Stimulated activated CD4-positive, alpha-beta T cell treated with anti-CD3 and anti-CD28 coated beads, Interleukin-4, amount 100 ng/mL, for 1 hour (primary cell): ENCODE results near the gene ELAC1.

Source experiments
- DNase-seq: peaks from one replicate; pipeline ENCODE4 v3.0.0-alpha.2; 2020

Gene ELAC1

DNA sequence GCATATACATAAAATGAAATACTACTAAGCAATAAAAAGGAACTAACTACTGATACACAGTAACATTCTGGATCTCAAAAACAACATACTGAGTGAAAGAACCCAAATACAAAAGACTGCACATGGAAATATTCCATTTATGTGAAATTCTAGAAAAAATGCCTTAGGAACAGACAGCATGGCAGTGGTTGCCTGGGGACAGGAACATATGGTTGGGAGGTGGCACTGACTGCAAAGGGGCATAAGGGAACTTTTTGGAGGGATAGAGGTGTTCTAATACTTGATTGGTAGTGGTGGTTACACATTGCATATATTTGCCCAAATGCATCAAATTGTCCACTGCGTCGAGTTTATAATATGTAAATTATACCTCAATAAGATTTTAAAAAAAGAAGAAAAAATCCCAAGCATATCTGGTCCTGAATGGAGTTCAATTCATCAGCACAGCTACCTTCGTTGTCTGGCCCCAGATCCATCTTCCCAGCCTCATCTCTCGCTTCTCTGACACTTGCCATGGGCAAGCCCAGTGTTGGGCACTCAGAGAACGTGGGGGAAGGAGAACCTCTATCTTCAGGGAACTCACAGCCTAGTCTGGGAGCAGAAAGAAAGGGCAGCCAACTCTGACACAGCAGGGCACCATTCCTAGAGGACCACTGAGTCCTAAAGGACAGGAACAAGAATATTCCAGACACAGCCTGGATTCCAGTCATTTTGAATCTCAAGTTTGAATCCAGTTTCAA lies 53.6 kb downstream of the ELAC1 start:
- DNase-seq = no peak

DNA sequence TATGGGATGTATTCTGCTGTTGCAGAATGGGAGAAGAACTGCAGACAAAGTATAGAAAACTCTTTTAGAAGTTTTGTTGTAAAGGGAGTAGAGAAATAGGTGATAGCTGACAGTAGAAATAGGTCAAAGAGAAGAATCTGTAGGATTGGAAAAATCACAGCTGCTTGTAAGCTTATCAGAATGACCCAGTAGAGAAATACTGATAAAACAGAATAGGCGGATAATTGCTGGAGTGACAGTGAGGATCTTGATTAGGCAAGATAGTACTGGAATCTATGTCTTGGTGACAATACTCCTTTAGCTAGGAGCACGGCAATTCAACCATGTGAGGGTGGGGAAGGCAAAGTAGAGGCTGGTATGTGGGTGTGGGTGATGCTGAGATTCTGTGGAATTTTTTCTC lies 57.7 kb downstream of the ELAC1 start:
- DNase-seq = no peak

DNA sequence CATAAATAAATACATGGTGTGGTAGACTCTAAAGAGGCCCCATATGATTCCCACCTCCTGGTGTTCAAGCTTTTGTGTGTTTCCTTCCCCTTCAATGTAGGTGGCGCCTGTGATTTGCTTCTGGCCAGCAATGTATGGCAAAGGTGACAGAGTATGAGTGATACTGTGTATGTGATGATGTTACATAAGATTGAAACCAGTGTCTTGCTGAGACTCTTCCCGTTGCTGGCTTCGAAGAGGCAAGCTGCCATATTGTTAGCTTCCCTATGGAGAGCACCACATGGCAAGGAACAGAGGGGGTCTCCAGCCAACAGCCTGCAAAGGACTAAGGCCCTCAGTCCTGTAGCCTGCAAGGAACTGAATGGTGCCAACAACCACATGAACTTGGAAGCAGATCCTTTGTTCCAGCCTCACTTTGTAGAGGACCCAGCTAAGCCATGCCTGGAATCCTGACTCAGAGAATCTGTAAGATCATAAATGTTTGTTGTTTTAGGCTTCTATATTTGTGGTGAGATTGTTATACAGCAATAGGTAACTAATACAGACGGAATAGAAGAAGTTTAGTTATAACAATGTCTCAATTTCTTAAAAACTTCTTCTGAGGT lies 60.5 kb downstream of the ELAC1 start:
- no peak for DNase-seq

DNA sequence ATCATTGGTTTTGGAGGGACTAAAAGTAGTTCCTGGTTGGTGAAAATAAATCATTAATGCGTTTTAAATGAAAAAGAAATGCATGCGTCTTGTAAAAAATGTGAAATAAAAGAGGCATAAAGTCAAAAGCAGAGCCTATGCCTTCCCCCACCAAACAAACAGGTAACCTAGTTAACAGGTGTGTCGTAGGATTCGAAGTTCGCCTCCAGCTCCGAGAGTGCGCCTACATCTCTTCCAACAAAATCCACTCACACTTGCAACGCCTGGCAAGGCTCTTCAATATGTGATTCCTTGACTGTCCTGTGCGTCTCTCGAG lies 61.5 kb downstream of the ELAC1 start:
- DNase-seq = no peak

DNA sequence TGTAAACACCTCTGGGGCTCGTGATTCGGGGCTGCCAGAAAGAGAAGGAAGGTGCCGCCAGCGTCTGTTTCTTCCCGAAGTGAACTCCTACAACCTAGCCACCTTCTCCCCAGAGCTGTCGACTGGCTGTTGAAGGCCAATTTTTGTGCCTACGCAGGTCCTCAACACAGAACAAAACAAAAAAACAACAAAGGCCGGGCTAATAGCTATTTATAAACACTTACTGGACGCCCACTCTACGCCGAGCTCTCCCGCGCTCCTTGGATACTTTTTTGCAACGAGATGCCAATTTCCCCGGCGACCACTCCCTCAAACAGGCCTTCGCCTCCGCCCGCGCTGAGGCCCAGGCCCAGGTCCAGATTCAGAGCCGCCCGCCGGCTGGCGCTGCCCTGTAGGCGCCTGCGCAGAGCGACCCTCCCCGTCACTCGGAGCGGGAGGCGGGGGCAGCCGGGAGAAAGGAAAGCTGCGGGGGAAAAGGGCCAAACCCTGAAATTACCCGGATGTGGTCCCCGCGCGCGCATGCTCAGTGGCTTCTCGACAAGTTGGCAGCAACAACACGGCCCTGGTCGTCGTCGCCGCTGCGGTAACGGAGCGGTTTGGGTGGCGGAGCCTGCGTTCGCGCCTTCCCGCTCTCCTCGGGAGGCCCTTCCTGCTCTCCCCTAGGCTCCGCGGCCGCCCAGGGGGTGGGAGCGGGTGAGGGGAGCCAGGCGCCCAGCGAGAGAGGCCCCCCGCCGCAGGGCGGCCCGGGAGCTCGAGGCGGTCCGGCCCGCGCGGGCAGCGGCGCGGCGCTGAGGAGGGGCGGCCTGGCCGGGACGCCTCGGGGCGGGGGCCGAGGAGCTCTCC lies 62.1 kb downstream of the ELAC1 start, which contains the start of gene SMAD4:
Gene SMAD4 (plus strand): TSS at position 520 of the 843 bp plus-strand sequence. CDS start 16,834 bp downstream, outside the sequence.
- DNase-seq = peak; percentile 99

DNA sequence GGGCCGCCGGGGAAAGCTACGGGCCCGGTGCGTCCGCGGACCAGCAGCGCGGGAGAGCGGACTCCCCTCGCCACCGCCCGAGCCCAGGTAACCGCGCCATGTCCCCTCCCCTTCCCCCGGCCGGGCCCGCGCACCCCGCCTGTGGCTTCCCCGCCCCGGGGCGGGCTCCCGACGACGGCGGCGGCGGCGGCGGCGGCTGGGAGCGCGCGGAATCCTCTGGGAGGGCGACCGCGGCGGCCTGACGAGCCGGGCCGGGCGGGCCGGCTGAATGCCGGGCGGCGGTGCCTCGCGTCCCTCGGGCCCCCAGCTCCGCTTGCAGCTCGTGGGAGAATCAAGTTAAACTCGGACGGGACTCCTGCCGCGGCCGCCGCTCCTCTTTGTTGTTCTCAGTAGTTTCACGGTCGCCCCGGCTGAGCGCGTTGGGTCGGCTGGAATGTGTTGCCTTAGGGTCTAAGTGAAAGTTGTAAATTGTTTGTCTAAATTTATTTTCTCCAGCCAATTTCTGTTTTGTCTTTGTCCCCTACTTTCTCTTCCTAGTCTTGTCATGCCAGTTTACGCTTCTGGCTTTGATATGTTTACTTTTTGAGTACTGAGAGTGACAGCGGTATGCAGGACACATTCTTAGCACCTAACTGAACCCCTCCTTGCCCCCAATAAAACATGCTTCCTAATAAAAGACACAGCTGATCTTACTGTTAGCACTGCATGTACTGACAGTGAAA lies 62.9 kb downstream of the ELAC1 start:
- DNase-seq = peak; percentile 68

DNA sequence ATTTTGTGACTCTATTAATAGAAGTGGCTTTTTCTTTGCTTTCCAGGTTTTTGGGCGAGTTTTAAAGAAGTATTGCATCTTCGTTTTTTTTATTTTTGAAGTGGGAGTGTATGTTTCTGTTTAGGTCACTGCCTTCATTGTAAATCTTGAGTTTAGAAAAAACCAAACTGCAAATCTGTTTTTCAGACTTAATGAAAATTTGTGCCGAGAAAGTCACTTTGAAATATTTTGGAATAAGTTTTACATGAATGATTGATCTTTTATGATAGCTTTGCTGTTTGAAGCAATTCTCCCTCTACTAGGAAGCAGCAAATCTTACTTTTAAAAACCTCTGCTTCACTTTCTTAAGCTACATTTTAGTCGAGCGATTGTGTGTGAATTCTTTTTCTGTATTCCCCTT lies 64.4 kb downstream of the ELAC1 start:
- no peak for DNase-seq

DNA sequence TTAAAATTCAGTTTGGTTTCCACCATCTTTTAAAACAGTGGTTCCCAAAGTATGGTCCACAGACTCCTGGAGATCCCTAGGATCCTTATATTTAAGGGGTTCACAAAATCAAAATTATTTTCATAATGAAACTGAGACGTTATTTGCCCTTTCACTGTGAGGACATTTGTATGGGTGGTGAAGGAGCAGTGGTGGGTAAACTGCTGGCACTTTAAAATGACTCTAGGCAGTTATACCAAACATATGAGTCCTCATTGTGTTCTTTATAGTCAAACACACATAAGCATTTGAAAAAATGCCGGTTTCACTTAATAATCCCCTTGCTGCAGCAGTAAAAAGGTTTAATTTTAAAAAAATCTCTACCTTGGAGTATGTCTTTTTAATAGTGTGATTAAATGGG lies 69.4 kb downstream of the ELAC1 start:
- no peak for DNase-seq
